ELF-1 (cell line): ENCODE data around the gene TBCD.

ENCODE experiments used
- DNase-seq: peaks from one replicate; pipeline ENCODE4 v3.0.0-alpha.2; 2016; ENCODE audit warnings: low read depth, low spot score

Gene TBCD

DNA sequence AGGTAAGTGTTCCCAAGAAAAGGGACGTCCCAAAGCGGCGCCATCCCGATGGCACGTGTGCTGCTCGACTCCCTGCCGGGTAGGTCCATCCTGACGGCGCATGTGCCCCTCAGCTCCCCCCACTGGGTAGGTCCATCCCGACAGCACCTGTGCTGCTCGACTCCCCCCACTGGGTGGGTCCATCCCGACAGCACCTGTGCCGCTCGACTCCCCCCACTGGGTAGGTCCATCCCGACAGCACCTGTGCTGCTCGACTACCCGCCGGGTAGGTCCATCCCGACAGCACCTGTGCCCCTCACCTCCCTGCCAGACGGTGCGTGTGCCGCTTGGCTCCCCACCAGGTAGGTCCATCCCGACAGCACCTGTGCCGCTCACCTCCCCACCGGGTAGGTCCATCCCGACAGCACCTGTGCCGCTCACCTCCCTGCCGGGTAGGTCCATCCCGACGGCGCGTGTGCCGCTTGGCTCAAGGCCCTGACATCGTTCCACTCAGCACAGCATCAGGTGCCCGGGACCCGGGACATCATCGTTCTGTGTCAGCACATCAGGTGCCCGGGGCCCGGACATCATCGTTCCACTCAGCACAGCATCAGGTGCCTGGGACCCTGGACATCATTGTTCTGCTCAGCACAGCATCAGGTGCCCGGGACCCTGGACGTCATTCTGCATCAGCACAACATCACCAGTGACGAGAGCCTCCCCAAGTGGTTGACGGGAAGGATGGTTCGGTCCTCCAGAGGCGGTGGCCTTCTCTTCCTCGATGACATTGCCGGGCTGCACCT is 22.2 kb upstream of the TBCD start:
- no peak for DNase-seq

DNA sequence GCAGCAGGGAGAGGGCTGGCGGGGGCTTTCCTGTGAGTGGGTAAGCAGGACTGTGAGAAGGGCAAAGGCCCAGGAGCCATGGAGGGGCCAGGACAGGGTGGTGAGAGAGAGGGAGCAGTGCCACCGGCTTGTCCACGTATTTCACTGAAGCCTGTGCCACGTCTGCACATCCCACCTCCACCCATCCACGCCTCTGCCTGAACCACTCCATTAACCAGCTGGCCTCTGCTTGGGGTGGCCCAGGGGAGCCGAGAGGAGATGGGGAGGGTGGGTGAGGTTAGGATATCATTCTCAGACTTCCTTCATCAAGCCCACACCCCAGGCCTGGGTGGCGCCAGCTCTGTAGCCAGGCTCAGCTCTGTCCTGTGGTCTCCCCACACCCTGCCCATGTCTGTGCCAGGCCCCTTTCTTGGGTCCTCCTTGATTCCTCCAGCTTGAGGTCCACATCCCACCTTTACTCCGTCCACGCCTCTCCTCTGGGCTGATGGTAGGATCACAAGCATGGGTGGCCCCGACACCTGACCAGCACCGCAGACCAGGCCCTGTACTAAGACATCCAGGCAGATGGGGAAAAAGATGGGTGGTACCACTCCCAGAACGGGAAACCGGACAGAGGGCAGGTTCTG is 19.6 kb upstream of the TBCD start:
- no peak for DNase-seq

DNA sequence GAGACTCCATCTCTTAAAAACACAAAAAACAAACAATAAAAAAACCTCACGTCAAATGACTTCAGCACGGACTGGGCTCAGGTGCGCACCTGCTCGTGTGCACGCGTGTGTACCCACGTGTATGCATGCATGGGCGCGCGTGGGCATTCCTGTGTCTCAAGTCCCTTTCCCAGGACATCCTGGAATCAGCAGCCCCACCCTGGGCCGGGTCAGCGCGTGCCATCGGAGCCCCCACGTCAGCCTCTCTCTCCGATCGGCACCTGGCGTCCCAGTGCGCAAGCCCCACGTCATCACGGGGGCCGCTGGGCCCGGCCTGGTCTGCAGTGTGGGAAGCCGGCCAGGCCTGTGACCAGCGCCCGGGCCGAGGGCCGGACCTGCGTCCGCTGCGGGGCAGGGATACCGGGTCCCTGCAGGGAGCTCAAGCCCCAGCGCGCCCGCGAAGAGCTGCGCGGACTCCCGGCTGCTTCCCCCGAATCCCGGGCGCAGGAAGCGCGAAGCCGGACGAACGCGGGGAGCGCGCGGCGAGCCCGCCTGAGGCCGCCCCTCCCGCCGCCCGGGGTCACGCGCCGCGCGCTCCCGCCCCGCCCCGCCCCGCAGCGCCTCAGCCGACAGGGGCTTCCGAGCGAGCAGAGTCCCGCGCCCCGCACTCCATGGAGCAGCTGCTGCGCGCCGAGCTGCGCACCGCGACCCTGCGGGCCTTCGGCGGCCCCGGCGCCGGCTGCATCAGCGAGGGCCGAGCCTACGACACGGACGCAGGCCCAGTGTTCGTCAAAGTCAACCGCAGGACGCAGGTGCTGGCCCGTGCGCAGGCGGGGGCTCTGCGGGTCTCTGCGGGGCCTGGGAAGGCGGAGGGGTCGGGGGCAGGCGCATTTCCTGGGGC is 16.6 kb upstream of the TBCD start, which contains the start of gene FN3K:
FN3K (plus strand) TSS at position 629 of the 880 bp plus-strand sequence; CDS start at position 651, 22 bp downstream.
- peak; percentile 74 for DNase-seq

DNA sequence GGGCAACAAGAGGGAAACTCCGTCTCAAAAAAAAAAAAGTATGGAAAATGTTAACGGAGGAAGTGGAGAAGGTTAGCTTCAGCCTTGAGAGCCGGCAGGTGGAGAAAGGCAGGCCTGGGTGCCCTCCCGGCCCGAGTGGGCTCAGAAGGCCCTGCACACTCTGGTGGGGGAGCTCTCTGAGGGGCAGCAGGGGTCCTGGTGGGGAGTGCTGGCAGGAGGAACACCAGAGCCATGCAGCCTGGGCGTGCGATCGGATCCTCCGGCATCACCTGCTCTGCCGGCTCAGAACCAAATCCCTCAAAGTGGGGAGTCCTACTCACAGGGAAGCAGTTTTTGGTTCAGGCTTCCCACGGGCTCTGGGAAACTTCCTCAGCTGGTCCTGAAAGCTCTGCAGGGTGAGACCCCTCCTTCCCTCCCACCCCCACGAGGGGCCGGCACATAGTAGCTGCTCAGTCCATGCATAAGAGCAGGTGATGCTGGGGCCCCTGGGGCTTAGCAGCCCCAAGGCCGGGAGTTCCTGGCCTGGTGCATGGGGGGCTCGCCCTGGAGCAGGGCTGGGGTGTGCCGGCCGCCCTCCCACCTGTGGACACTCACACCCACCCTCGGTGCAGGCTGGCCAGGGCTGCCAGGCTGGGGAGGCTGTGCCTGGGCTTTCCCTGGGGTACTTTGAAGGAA is 15.2 kb upstream of the TBCD start:
- no peak for DNase-seq

DNA sequence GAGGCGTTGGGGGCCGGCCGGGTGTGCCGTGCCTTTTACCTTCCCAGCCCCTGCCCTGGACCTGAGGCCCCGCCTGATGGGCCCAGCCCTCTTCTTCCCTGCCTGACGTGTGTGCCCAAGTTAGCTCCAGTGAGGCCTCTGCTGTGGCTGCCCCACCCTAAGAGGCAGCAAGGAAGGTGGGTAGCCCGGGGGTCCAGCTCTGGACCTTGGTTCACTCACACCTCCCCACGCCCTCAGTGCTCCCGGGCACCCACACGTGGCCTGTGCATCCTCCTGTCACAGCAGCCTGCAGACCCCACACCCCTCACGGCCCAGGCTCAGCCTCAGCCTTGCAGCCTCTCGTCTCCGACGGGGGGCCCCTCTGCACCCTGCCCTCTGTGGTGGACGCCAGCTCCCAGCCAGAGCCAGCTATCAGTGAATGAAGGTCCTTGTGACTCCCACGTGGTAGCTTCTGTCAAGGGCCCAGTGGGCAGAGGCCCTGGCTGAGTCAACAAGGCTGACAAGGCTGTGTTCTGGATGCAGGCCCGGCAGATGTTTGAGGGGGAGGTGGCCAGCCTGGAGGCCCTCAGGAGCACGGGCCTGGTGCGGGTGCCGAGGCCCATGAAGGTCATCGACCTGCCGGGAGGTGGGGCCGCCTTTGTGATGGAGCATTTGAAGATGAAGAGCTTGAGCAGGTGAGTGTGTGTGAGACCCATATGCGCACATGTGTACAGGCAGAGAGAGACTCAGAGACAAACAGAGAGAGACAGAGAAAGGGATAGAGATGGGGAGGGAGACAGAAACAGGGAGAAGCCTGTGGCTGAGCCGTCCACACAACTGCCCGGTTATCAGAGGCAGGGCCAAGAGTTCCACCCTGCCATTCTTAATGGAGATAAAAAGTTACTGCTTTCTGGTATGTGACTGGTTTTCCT is 13.6 kb upstream of the TBCD start:
- DNase-seq: no peak

DNA sequence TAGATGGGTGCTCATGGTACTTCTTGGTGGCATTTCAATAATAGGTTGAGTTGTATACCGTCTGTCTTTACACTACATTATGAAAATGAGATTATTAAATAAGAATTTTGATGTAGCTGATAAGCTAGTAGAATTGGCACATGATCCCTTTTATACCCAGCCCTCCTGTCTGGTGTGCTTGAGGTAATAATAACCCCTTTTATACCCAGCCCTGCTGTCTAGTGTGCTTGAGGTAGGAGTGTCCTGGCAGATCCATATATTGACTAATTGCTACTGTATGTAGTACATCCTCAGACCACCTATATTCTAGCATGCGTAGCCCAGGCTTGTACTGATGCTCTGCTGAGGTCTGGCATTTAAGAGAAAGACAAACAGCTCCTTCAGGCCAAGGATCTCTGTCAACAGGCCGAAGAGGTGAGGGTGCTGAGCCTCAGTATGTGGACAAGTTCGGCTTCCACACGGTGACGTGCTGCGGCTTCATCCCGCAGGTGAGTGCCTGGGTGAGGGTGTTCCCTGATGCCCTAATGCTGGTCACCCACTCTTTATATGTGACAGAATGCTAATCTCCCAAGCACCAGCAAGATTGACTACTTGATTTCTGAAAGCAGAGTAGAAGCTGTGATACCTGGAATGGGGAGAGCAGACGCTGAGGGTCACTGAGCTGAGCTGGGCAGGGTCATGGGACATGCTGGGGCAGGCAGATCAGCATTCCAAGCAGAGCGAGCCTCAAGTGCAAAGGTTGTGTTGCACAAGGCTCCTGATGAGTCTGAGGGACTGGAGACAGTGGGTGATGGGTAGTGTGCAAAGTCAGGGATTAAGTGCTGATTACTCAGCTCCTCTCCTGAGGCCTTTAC is 10.7 kb upstream of the TBCD start:
- no peak for DNase-seq

DNA sequence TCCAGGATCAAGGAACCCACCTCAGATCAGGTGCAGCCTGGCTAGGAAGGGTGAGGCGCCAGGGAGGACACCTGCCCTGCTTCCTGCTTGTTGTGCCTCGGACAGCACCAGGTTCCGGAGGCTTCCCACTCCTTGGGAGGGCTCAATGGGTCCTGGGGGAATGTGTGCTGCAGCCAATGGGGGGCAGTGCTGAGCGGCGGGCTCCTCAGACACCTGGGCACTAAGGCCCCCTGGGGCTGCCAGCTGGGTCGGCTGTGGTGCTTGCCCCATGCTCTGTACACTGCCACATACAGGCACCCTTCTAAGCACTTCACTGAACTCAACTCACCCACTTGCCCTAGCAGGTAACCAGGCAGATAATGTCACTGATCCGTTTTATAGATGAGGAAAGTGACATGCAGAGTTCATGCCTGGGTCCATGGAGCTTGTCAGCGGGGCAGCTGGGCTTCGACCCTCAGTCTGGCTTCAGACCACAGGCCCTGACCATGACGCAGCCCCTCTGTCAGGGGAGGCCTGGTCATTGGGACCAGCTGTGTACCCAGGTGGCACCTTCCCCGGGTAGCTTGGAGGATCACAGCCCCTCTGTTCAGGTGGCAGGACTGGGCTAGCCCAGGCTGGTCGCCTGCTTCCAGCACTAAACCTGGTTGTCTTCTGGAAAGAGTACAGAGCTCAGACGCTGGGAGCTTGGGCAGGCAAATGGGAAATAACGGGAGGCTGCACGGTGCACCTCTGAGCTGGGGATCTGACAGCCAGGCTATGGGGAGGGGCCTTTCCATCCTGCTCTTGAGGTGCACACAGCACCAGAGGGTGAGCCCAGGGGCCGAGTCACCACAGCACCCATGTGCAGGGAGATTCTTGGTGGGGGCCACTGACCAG is 8.3 kb upstream of the TBCD start:
- no peak for DNase-seq

DNA sequence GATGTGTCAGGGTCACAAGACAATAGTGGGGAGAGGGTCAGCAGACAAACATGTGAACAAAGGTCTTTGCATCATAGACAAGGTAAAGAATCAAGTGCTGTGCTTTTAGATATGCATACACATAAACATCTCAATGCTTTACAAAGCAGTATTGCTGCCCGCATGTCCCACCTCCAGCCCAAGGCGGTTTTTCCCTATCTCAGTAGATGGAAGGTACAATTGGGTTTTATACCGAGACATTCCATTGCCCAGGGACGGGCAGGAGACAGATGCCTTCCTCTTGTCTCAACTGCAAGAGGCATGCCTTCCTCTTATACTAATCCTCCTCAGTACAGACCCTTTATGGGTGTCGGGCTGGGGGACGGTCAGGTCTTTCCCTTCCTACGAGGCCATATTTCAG is 7.1 kb upstream of the TBCD start:
- DNase-seq: peak; percentile 66

DNA sequence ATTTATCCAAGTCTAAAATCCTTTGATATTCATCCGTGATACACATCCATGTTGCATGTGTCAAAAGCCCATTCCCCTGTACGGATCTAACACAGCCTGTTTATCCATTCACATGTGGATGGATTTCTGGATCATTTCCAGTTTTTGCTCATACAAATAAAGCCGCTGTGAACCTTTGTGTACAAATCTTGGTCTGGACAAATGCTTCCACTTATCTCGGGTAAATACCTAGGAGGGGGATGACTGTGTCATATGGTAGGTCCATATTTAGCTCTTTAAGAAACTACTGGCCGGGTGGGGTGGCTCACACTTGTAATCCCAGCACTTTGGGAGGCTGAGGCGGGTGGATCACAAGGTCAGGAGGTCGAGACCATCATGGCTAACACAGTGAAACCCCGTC is 6.3 kb upstream of the TBCD start:
- DNase-seq: no peak

DNA sequence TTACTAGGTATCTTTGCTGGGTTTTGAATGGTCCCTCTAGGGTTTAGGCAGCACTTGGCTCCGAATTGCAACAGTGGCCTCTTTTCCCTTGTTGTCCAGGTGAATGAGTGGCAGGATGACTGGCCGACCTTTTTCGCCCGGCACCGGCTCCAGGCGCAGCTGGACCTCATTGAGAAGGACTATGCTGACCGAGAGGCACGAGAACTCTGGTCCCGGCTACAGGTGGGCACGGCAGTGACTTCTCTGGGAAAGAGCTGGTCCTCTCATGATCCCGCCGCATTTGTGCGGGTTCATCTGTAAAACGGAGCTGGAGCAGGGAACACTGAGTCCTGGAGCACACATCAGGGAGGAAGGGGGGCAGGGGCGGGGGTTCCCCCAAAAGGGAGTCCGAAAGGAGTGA is 3.1 kb upstream of the TBCD start:
- DNase-seq: no peak

DNA sequence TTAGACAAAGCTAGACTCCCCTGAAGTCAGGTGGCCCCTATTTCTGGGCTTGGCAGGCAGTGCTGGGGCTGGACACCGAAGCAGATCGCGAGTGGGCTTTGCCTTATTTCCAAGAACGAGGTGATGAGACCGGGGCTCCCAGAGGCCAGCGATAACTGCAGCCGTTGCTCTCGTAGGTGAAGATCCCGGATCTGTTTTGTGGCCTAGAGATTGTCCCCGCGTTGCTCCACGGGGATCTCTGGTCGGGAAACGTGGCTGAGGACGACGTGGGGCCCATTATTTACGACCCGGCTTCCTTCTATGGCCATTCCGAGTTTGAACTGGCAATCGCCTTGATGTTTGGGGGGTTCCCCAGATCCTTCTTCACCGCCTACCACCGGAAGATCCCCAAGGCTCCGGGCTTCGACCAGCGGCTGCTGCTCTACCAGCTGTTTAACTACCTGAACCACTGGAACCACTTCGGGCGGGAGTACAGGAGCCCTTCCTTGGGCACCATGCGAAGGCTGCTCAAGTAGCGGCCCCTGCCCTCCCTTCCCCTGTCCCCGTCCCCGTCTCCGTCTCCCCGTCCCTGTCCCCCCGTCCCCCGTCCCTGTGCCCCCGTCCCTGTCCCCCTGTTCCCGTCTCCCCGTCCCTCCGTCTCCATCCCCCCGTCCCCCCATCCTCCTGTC is 1.5 kb upstream of the TBCD start:
- DNase-seq: no peak

DNA sequence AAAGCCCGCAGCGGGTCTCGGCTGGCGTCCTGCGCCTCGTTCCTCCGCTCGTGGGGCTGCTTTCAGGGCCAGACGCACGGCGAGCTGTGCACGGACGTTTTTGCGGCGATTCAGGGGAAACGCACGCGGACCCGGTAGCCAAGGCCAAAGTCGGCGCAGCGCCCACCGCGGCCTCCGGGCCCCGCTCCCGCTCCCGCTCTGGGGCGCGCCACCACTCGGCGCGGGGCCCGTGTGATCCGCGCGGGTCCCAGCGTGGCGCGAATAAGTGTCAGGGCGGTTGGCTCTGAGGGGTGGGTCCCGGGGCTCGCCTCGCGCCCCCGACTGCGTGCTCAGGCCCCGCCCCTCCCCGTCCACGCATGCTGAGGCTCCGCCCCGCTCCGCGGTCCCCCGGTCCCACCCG is 694 bp upstream of the TBCD start:
- peak; percentile 46 for DNase-seq

DNA sequence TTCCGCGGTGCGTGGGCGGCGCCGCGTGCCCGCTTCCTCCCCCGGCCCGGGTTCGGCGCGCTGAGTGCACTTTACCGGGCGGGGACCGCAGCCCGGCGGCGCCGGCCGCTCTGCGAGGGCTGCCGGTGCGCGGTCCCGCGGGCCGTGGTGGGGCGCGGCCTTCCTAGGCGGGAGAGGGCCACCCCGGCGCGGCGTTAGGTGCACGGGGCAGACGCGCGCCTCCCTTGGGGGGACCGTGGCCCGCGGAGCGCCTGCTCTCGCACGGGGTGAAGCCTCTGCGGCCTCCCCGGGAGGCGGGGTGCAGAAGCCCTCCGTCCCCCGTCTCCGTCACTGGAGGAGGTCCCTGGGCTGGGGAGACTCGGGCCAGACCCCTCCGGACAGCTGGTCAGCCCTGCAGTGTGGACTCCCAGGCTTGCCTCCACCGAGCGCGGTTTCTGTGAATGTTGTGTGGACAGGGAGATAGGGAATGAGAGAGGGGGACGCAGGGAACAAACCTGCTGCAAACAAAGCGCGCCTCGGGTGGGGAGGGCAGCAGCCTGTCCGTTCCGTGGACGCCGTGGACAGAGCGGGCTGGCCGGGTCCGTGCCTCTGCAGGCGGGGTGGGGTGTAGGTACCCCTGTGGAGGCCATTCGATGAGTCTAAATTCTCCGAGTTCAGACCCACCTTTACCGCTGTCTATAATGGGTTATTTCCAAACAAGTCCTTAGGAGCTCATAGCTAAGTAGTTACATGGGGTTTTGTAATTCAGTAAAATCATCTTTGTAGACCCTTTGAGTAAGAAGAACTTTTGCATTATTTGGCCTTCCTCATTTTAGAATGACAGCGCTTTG is 721 bp downstream of the TBCD start:
- DNase-seq: no peak

DNA sequence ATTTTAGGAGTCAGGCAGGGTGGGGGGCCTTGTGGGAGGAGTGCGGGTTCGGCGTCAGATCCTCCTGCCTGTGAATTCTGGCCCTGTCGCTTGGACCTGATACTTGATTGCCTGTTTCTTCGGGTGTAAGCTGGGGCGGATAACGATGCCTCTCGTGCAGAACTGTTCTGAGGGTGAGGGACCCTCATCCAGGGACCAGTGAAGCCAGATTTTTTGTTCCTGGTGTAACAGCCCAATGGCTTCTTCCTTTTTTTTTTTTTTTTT is 1.3 kb downstream of the TBCD start:
- no peak for DNase-seq

DNA sequence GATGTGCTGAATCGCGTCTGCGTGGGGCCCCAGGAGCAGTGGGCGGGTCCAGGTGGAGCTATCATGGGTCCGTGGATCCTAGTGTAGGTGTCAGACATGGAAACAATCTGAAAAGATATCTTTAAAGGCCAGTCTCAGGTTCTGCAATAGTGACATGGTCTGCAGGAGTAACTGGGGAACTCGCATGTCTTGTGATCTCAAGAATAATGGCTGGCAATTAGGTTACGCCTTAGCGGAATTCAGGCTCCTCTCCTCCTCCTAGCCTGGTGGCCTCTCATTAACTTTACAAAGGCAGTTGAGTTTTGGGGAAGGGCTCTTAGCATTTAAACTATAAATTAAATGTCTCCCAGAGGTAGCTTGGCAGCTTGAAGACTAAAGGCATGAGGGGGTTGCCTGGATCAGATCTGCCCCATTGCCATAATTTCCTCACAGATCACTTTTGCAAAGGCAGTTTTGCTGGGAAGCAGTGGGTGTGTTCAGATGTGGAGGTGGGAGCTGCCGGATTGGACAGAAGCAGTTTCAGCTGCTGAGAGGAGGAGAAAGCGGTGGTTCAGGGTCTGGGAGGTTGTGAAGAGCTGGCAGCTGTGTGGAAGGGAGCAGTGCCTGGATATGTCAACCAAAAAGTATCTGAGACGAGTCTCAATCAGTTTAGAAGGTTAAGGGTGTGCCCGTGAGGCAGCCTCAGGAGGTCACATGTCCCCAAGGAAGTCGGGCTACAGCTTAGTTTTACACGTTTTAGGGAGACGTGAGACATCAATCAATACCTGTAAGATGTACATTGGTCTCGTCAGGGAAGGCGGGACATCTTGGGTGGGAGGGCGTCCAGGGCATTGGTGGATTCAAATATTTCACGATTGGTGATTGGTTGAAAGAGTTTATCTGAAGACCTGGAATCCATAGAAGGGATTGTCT is 2.7 kb downstream of the TBCD start:
- DNase-seq: peak; percentile 87

DNA sequence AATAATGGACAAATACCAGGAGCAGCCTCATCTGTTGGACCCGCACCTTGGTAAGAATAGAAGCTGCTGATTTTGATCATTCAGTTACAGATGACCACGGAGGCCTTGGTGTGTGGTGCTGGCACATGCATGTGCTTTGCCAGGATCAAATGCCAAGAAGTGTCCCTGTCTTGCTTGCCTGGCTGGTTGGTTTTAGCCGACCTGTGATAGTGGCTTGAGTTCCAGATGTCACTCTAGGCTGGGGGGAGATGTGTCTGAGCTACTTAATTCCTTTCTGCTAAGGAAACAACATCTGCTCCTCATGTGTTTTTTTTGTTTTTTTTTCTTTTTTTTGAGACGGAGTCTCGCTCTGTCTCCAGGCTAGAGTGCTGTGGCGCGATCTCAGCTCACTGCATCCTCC is 4.3 kb downstream of the TBCD start:
- no peak for DNase-seq

DNA sequence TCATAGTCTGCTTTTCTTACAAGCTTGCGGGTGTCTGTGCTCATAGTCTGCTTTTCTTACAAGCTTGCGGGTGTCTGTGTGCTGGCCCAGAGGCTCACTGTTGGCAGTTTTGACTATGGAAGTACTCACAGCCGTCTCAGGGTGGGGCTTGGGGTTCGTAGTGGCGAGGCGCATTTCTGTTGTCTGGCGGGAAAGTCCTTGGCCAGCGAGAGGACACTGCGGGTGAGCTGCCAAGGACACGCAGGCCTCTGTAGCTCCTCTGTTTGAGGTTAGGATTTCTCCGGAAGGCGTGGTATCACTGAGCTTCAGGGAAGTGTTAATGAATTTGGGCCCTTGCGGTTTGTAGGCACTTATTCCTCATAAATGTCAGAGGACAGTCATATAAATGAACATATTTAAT is 13.5 kb downstream of the TBCD start:
- no peak for DNase-seq
